Kidney glomerular epithelial cell (primary cell): ENCODE data around the gene TMEM259.

ENCODE experiments used
- DNase-seq: peaks from one replicate; lab custom pipeline; 2025; lab: John Stamatoyannopoulos, UW

Gene TMEM259

GRCh38 chr19:1016647-1017114 lies 4.2 kb downstream of the TMEM259 start:
- DNase-seq, result peak; percentile 67

- no peak for DNase-seq
Observed at GRCh38 chr19:1015782-1016646, 4.9 kb downstream of the TMEM259 start.

- no peak for DNase-seq
Observed at GRCh38 chr19:1015061-1015781, 5.7 kb downstream of the TMEM259 start.

- no peak for DNase-seq
Observed at GRCh38 chr19:1014161-1015060, 6.5 kb downstream of the TMEM259 start.

- no peak for DNase-seq
Observed at GRCh38 chr19:1013218-1013617, 7.7 kb downstream of the TMEM259 start.

GRCh38 chr19:1012334-1012733 lies 8.6 kb downstream of the TMEM259 start:
- no peak for DNase-seq

GRCh38 chr19:1011831-1012333 lies 9.0 kb downstream of the TMEM259 start:
- DNase-seq, result no peak

GRCh38 chr19:1010586-1011510 lies 10.1 kb downstream of the TMEM259 start:
- no peak for DNase-seq

- no peak for DNase-seq
Observed at GRCh38 chr19:1009981-1010538, 10.9 kb downstream of the TMEM259 start.

GRCh38 chr19:1009041-1009980 lies 11.6 kb downstream of the TMEM259 start:
- peak; percentile 27 for DNase-seq

- no peak for DNase-seq
Observed at GRCh38 chr19:1008268-1009040, 12.5 kb downstream of the TMEM259 start.

GRCh38 chr19:1007399-1008251 lies 13.3 kb downstream of the TMEM259 start:
- DNase-seq, result no peak

GRCh38 chr19:1006711-1007398 lies 14.1 kb downstream of the TMEM259 start:
- no peak for DNase-seq

- no peak for DNase-seq
Observed at GRCh38 chr19:1004803-1005664, 15.9 kb downstream of the TMEM259 start.

- DNase-seq, result no peak
Observed at GRCh38 chr19:1004204-1004802, 16.6 kb downstream of the TMEM259 start.

GRCh38 chr19:1003283-1003682 lies 17.6 kb downstream of the TMEM259 start:
- no peak for DNase-seq
